Activated T-cell treated with anti-CD3 and anti-CD28 coated beads for 1 hour (primary cell): ENCODE measurements around the gene SCARB2.

Experiments
- DNase-seq: peaks from one replicate; pipeline ENCODE4 v3.0.0-alpha.2; 2020; ENCODE audit warnings: low read depth

The SCARB2 gene

DNA sequence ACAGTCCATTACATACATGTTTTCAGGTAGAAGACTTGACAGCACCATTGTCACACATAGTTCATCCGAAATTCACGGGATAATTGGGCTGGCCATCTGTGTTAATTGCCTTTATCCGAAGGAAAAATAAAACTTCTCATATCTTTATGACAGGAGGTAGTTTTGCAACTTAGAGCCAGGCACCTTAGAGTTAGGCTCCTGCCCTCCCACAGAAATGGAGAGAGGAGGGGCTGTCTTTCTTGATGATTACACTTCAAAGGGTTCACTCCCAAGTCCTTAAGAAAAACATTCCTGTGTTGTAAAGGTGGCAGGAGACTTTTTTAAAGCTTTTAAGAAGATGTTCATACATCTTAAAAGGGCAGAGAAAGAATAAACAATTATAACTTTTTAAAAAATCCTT, 10.5 kb upstream of the SCARB2 start:
- no peak for DNase-seq

DNA sequence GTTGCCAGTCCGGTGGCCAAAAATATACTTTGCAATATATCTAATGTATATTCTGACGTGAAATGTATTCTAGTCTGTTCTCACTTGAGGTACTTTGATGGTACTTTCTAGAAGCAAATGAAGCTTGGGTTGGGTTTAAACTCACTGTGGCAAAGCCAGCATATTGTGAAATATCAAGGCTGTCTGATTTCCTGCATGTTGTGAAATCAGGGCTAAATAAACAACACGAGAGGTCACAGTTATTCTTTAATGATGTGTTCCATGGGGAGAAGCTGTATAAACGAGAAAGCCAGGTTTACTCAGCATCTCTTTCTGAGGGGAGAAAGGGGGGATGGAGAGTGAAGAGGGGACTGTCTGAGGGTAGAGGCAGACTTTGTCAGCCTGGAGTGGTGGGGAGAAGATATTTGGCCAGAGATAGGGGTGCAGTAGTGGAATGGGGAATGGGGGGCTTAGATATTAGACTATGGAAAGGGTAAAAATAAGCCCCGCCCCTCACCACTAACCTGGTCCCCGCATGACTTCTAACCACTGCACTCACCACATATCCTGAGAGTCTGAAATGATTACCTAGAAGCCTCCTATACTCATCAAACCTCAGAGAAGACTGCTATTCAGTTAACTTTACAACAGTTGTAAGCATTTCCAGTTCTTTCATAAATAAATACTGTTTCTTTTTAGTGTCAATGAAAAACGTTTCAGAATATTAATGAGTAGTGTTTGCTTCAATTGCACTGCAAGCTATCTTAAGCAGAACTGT, 5.9 kb upstream of the SCARB2 start:
- DNase-seq: no peak

- DNase-seq: no peak
These were observed 3.6 kb upstream of the SCARB2 start for GRCh38 chr4:76216975-76217814.

- DNase-seq: no peak
These were observed 2.9 kb upstream of the SCARB2 start for GRCh38 chr4:76216524-76216923.

- DNase-seq: no peak
These were observed 1.5 kb upstream of the SCARB2 start for GRCh38 chr4:76215077-76215476.

DNA sequence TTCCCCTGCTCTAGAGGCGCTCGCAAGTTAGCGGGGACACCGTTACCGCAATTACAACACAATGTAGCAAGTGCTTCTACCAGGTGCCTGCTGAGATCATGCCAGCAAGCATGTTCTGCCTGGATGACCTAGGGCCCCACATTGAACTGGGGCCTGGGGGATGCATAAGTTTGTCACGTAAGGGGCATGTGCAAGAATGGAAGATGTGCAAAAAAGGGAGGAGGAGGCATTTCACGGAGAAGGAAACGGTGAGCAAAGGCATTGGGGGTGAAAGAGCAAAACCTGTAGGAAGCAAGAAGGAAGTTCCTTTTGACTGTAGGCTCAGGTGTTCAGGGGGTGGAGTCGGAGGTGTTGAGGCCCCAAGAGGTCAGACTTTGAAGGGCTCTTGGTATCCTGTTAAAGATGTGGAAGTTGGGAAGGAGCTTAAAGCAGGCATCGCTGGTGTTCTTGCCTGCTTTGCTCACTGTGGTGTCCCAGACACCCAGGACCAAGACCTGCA, 602 bp upstream of the SCARB2 start:
- DNase-seq: no peak

- peak; percentile 17 for DNase-seq
These were observed 691 bp downstream of the SCARB2 start for GRCh38 chr4:76212851-76213414.

- no peak for DNase-seq
These were observed 1.6 kb downstream of the SCARB2 start for GRCh38 chr4:76211769-76212708.

DNA sequence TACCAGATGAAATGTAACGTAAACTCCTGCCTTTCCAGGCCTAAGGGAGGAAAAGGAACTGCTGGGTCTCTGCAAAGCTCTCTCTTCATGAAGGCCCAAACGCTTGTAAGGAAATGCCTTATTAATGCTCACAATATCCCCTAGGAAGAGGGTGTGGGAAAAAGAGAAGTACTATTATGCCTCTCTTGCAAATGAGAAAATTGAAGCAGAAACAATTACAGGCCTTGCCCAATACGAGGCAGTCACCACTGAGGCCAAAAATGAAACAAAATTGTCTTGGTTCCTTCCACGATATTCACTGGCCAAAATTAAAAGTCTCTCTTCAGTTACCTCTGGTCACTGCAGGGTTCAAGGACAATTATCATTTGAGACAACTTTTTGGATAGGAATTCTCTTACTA, 3.2 kb downstream of the SCARB2 start:
- DNase-seq: no peak

DNA sequence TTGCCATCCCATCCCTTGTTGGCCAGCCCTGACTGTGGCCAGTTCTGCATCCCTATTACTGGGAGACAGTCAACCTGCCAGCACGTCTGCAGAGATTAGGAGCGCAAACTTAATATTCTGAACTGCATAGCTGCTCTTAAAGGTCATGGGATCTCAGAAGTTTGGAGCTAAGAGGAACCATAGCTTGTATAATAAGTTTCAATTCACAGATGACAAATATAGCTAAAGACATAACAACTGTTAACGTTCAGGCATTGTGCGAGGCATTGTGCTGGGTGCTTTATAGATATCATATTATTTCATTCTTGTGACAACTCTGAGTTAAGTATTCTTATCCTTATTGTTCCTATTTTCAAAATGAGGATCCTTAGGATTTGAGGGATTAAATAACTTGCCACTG, 3.7 kb downstream of the SCARB2 start:
- DNase-seq: no peak

DNA sequence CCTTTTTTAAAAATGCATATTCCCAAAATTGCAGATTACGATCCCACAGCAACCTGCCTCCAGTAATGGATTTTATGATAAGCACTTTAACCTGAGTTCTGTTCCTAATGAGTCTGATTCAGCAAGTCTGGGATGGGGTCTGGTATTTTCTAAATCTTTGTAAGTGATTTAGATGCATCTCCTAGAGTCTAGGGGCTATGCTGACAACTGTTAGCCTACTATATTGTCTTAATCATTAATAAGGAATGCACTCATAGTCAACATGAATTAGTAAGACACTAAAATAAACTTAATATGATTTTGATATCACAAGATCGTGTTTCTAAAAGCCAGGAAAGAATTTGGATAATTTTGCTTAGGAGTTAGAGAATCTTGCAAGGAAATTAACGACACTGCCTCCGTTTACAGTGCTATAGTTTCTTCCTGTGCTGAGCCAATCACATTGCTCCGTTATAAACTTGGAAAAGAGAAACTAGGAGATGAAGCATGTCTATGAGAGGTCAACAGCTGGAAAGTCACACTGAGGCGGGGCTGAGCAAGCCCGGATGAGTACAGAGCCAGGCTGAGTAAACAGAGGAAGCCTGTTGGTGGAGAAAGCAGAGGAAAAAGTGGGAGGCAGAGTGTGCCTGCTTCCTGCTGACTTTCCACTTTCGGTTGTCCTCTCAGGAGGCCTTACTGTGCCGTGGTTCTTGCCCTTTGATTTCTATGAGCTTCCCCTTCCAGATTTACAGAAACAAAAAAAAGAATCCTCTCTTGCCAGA, 5.4 kb downstream of the SCARB2 start:
- DNase-seq: no peak

GRCh38 chr4:76207549-76207948, 6.1 kb downstream of the SCARB2 start:
- DNase-seq: no peak

DNA sequence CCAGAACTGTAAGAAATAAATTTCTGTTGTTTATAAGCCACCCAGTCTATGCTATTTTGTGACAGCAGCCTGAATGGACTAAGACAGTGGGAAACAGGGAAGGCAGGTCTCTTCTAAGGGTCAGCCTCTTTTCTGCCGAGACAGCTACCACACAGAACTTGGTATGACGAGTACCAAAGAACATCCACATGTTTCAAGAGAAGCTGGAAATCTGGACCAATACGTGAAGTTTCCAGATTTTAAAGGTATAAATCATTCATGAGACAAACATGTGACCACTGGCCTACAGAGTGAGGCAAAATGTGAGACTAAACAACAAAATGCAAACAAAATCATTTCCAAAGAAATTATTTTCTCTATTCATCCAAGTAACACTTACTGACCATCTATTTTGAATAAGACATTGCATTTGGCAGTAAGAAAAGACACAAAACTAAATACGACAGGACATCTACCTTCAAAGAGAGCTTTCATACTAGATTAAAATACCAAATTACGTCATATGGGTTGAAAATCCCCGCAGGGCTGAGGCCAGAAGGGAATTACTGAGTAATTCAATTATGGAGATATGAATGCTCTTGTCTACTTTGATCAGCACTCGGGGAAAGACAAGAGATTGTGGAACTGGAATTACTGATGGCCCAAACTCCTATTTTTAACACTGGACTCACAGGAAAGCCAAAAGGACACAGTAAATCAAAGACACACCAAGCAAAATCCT, 7.2 kb downstream of the SCARB2 start:
- DNase-seq: no peak

GRCh38 chr4:76205476-76205875, 8.1 kb downstream of the SCARB2 start:
- DNase-seq: no peak

DNA sequence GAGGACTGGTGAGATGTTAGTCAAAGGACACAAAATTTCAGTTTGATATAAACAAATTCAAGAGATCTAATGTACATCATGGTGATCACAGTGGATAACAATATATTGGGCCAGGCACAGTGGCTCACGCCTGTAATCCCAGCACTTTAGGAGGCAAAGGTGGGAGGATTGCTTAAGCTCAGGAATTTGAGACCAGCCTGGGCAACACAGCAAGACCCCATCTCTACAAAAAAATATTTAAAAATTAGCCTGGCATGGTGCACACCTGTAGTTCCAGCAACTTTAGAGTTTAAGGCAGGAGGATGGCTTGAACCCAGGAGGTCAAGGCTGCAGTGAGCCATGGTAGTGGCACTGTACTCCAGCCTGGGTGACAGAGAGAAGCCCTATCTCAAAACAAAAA, 8.7 kb downstream of the SCARB2 start:
- no peak for DNase-seq

GRCh38 chr4:76203541-76203940, 10.1 kb downstream of the SCARB2 start:
- DNase-seq: no peak

DNA sequence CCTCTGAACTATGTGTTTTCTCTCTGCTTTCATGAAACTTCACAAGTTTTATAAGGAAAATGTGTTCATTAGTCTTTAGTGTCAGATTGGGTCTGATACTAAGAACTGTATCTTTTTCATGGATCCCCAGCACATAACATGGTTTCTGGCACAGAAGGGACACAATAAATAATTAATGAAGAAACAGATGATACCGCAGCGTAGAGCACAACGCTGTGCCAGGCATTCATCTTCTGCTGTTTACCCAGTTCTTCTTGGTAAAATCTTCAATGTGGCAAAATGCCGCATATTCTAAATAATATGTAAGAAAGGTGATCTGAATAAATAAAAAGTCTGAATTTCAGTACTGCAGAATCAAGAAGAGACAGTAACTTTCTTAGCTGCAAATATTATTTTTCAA, 12.3 kb downstream of the SCARB2 start:
- DNase-seq: no peak

GRCh38 chr4:76200771-76201231, 12.8 kb downstream of the SCARB2 start:
- no peak for DNase-seq

GRCh38 chr4:76199664-76200211, 13.9 kb downstream of the SCARB2 start:
- no peak for DNase-seq
